ENCODE results near the gene PITPNM2.

GRCh38 chr12:123104809-123105208 is 46.1 kb downstream of the PITPNM2 start:
- TF ChIP-seq EP300 (IDR thresholded peaks at IDR 0.05) (no peak), POLR2A (IDR thresholded peaks at IDR 0.05; ENCODE audit: low read depth) (no peak), POLR2AphosphoS5 (IDR thresholded peaks at IDR 0.05) (no peak)
- TF ChIP-seq, protein P1, sequence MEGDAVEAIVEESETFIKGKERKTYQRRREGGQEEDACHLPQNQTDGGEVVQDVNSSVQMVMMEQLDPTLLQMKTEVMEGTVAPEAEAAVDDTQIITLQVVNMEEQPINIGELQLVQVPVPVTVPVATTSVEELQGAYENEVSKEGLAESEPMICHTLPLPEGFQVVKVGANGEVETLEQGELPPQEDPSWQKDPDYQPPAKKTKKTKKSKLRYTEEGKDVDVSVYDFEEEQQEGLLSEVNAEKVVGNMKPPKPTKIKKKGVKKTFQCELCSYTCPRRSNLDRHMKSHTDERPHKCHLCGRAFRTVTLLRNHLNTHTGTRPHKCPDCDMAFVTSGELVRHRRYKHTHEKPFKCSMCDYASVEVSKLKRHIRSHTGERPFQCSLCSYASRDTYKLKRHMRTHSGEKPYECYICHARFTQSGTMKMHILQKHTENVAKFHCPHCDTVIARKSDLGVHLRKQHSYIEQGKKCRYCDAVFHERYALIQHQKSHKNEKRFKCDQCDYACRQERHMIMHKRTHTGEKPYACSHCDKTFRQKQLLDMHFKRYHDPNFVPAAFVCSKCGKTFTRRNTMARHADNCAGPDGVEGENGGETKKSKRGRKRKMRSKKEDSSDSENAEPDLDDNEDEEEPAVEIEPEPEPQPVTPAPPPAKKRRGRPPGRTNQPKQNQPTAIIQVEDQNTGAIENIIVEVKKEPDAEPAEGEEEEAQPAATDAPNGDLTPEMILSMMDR (IDR thresholded peaks at IDR 0.05) = no peak

All from esophagus muscularis mucosa (tissue), 4 donors.